Measurements from ENCODE around the gene TNFRSF17. TPM values are rescaled to one million over a fixed set of nuclear protein-coding genes. Genes with fewer than 3 reads are reported as not detected.
A peak's percentile ranks its signal among the peaks of the same experiment; 100 is the strongest.

TNFRSF17 gene
- polyA plus RNA-seq, 6 donors from 2014 or later, result 24.0 to 75.8 (median 39.7) TPM

DNA sequence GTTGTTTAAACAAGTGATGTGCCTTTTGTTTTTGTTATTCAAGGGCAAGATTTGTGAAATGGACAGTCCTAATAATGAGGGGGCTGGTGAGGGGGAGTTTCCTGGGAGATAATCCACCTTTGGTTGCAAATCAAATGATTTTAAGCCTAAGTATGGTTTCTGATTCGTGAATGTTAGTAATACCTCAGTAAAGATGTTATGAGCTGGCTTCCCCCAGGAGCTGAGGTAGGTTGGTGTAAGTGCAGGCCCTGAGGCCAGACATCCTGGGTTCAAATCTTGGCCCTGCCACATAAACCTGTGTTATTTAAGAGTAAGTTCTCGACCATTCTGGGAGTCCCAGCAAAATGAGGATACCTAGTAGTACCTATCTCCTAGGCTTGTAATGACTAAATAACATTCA is 13.1 kb downstream of the TNFRSF17 start:
- Mint-ChIP-seq H3K27ac (peak overlapping the region; percentile 77 to 99 (median 98)), H3K36me3 (peaks cover 10 to 20% of the 10 kb centered on the region in 2 donors)
- ATAC-seq (ENCODE audit: low read depth in 2 of 2), result no peak

DNA sequence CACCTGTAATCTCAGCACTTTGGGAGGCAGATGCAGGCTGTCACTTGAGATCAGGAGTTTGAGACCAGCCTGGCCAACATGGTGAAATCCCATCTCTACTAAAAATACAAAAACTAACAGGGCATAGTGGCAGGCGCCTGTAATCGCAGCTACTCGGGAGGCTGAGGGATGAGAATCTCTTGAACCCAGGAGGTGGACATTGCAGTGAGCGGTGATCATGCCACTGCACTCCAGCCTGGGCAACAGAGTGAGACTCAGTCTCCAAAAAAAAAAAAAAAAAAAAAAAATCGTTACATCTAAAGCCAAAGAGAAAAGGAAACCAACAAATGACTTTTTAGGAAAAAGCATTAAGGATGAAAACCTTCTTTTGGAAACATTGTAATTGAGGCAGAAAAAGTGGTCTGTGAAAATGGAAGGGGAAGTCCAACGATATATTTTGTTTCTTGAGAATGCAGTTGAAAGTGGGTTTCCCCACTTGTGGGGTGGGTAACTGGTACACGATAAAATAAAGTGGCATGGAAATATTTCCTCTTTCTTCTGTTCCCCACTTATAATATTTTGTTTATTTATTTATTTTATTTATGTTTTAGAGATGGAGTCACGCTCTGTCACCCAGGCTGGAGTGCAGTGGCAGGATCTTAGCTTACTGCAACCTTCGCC is 14.1 kb downstream of the TNFRSF17 start:
- Mint-ChIP-seq H3K36me3 (peaks cover 10 to 20% of the 10 kb centered on the region in 2 donors), H3K9me3 (no peaks in the 10 kb centered on the region), H3K27ac (peak overlapping the region; percentile 77 to 99 (median 98)), H3K4me3 (peak overlapping the region; percentile 93 to 100 (median 99)), H3K4me1 (peaks cover 59 to 86% (median 75%) of the 10 kb centered on the region in 3 donors), H3K27me3 (no peaks in the 10 kb centered on the region)
- ATAC-seq (ENCODE audit: low read depth in 2 of 2), result peak; percentile 42 to 45
- peak; percentile 43 for DNase-seq

More for the DNA sequence above, 13.1 kb downstream of the TNFRSF17 start:
- DNase-seq, result no peak
- Mint-ChIP-seq H3K4me3 (peak overlapping the region; percentile 93 to 100 (median 99)), H3K4me1 (peaks cover 51 to 76% (median 66%) of the 10 kb centered on the region in 3 donors), H3K9me3 (no peaks in the 10 kb centered on the region), H3K27me3 (no peaks in the 10 kb centered on the region)

DNA sequence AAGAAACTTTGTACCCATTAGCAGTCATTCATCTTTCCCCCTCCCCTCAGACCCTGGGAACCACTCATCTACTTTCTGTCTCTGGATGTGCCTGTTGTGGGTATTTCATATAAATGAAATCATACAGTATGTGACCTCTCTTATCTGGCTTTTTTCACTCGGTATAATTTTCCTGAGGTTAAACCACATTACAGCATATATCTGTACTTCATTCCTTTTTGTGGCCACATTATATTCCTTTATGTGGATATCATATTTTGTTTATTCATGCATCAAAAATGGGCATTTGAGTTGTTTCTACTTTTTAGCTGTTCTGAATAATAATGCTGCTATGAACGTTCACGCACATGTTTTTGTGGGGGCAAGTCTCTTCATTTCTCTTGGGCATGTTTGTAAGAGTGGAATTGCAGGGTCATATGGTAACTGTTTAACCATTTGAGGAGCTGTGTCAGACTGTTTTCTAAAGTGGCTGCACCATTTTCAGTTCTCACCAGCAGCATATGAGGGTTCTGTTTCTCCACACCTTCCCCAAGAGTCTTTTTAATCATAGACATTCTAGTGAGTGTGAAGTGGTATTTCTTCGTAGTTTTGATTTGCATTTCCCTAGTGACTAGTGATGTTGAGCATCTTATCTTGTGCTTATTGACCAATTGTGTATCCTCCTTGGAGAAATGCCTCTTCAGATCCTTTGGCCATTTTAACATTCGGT is 15.3 kb downstream of the TNFRSF17 start:
- Mint-ChIP-seq H3K4me3 (peak overlapping the region; percentile 70 to 100 (median 98)), H3K36me3 (peaks cover 10 to 27% of the 10 kb centered on the region in 2 donors), H3K27ac (peak overlapping the region; percentile 65 to 99 (median 98)), H3K9me3 (no peaks in the 10 kb centered on the region), H3K27me3 (no peaks in the 10 kb centered on the region), H3K4me1 (peaks cover 66 to 93% (median 84%) of the 10 kb centered on the region in 3 donors)
- ATAC-seq (ENCODE audit: low read depth in 2 of 2) (peak; percentile 40 to 43), DNase-seq (no peak)

GRCh38 chr16:11985250-11985649 is 20.2 kb downstream of the TNFRSF17 start:
- Mint-ChIP-seq H3K27ac (peak overlapping the region in 4 of 6 donors; percentile 72 to 92 (median 90)), H3K4me3 (peak overlapping the region in 3 of 8 donors; percentile 26 to 86 (median 33))
- no peak for ATAC-seq (ENCODE audit: low read depth in 2 of 2)

DNA sequence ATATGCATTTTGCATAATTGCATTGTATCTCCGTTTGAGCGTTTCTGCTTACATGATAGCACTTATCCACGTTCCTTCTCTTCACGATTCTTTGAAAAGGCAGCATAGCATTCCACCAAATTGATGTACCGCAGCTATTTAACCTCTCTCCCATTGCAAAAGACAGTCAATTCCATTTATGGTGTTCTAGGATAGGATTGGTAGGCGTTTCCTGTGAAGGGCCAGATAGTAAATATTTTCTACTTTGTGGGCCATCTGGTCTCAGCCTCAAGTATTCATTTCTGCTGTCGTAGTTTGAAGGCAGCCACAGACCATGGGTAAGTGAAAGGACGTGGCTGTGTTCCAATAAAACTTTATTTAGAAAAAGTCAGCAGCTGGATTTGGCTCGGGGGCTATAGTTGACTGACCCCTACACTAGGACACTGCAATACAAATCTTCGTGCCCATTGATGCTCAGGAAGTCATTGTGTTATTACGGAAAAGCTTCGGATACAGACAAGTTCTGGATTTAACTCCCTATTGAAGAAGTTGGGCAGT is 21.6 kb downstream of the TNFRSF17 start:
- Mint-ChIP-seq H3K9me3 (peaks cover 0 to 2% (median 0%) of the 10 kb centered on the region in 7 donors), H3K4me3 (peak overlapping the region in 5 of 8 donors; percentile 2 to 15 (median 9)), H3K36me3 (peaks cover 6 to 8% of the 10 kb centered on the region in 2 donors), H3K27ac (peak overlapping the region in 3 of 6 donors; percentile 8 to 92 (median 36)), H3K4me1 (peaks cover 50 to 92% (median 83%) of the 10 kb centered on the region in 3 donors), H3K27me3 (no peaks in the 10 kb centered on the region)
- DNase-seq (no peak), ATAC-seq (ENCODE audit: low read depth in 2 of 2) (no peak)

More at GRCh38 chr16:11985250-11985649, 20.2 kb downstream of the TNFRSF17 start:
- H3K27me3 Mint-ChIP-seq, result no peaks in the 10 kb centered on the region
- H3K4me1 Mint-ChIP-seq, result peaks cover 53 to 95% (median 86%) of the 10 kb centered on the region in 3 donors
- H3K9me3 Mint-ChIP-seq, result no peaks in the 10 kb centered on the region
- no peak for DNase-seq
- peaks cover 12% of the 10 kb centered on the region in 2 donors for H3K36me3 Mint-ChIP-seq

- H3K27me3 Mint-ChIP-seq, result no peaks in the 10 kb centered on the region
Observed at GRCh38 chr16:11988258-11988978, 23.4 kb downstream of the TNFRSF17 start.

GRCh38 chr16:11990702-11991390 is 25.8 kb downstream of the TNFRSF17 start:
- Mint-ChIP-seq H3K4me3 (peak overlapping the region in 1 of 8 donors; percentile 56), H3K27ac (peak overlapping the region in 4 of 6 donors; percentile 69 to 93 (median 88))
- ATAC-seq (ENCODE audit: low read depth in 2 of 2), result no peak

More at GRCh38 chr16:11988258-11988978, 23.4 kb downstream of the TNFRSF17 start:
- no peak for ATAC-seq (ENCODE audit: low read depth in 2 of 2)
- Mint-ChIP-seq H3K4me1 (peaks cover 53 to 92% (median 81%) of the 10 kb centered on the region in 3 donors), H3K27ac (peak overlapping the region in 3 of 6 donors; percentile 10 to 88 (median 16)), H3K9me3 (peaks cover 0 to 2% (median 0%) of the 10 kb centered on the region in 7 donors), H3K36me3 (peaks cover 6 to 8% of the 10 kb centered on the region in 2 donors), H3K4me3 (peak overlapping the region in 1 of 8 donors; percentile 4)
- no peak for DNase-seq

GRCh38 chr16:11992008-11992584 is 27.1 kb downstream of the TNFRSF17 start:
- DNase-seq (no peak), ATAC-seq (ENCODE audit: low read depth in 2 of 2) (no peak)
- Mint-ChIP-seq H3K27me3 (no peaks in the 10 kb centered on the region), H3K4me3 (peak overlapping the region in 1 of 8 donors; percentile 25), H3K27ac (peak overlapping the region in 5 of 6 donors; percentile 29 to 90 (median 81)), H3K9me3 (peaks cover 0 to 2% (median 0%) of the 10 kb centered on the region in 7 donors), H3K36me3 (peaks cover 0 to 4% of the 10 kb centered on the region in 2 donors), H3K4me1 (peaks cover 50 to 92% (median 76%) of the 10 kb centered on the region in 3 donors)

More at GRCh38 chr16:11990702-11991390, 25.8 kb downstream of the TNFRSF17 start:
- no peaks in the 10 kb centered on the region for H3K27me3 Mint-ChIP-seq
- H3K36me3 Mint-ChIP-seq, result peaks cover 0 to 6% of the 10 kb centered on the region in 2 donors
- peaks cover 0 to 2% (median 0%) of the 10 kb centered on the region in 7 donors for H3K9me3 Mint-ChIP-seq
- peaks cover 49 to 92% (median 78%) of the 10 kb centered on the region in 3 donors for H3K4me1 Mint-ChIP-seq
- no peak for DNase-seq

GRCh38 chr16:11992586-11993524 is 27.8 kb downstream of the TNFRSF17 start:
- Mint-ChIP-seq H3K27me3 (no peaks in the 10 kb centered on the region), H3K36me3 (peaks cover 0 to 8% of the 10 kb centered on the region in 2 donors), H3K4me3 (peak overlapping the region in 5 of 8 donors; percentile 25 to 75 (median 55)), H3K27ac (peak overlapping the region; percentile 69 to 92 (median 90)), H3K9me3 (peaks cover 0 to 2% (median 0%) of the 10 kb centered on the region in 7 donors), H3K4me1 (peaks cover 58 to 92% (median 78%) of the 10 kb centered on the region in 3 donors)
- no peak for DNase-seq
- no peak for ATAC-seq (ENCODE audit: low read depth in 2 of 2)

- H3K27ac Mint-ChIP-seq, result peak overlapping the region; percentile 69 to 92 (median 90)
- H3K9me3 Mint-ChIP-seq, result peaks cover 0 to 2% (median 0%) of the 10 kb centered on the region in 7 donors
- DNase-seq, result peak; percentile 42
- peak; percentile 83 to 91 for ATAC-seq (ENCODE audit: low read depth in 2 of 2)
- peaks cover 68 to 94% (median 82%) of the 10 kb centered on the region in 3 donors for H3K4me1 Mint-ChIP-seq
- H3K36me3 Mint-ChIP-seq, result peaks cover 0 to 13% of the 10 kb centered on the region in 2 donors
- no peaks in the 10 kb centered on the region for H3K27me3 Mint-ChIP-seq
- peak overlapping the region; percentile 21 to 84 (median 74) for H3K4me3 Mint-ChIP-seq
Observed at GRCh38 chr16:11994143-11995119, 29.4 kb downstream of the TNFRSF17 start.
